Neuronal stem cell (in vitro differentiated cells): ENCODE data around the gene RREB1.

Experiments used
- DNase-seq: peaks from one replicate; pipeline ENCODE4 v3.0.0-alpha.2; 2013; ENCODE audit warnings: low spot score
- H2AFZ ChIP-seq: one replicate; pipeline ENCODE4 v1.6.1; 2013; ENCODE audit warnings: mild to moderate bottlenecking, low read length, inconsistent platforms
- H2AK5ac ChIP-seq: 2 replicates; pipeline ENCODE4 v1.6.1; 2013; ENCODE audit warnings: low read depth, mild to moderate bottlenecking, inconsistent platforms, low read length, moderate library complexity, mixed read lengths
- H2BK120ac ChIP-seq: 2 replicates; pipeline ENCODE4 v1.6.1; 2013; ENCODE audit warnings: low read depth, mild to moderate bottlenecking, inconsistent platforms, low read length, moderate library complexity, mixed read lengths
- H2BK12ac ChIP-seq: one replicate; pipeline ENCODE4 v1.6.1; 2013; ENCODE audit warnings: low read length, inconsistent platforms
- H2BK15ac ChIP-seq: 2 replicates; pipeline ENCODE4 v1.6.1; 2013; ENCODE audit warnings: mild to moderate bottlenecking, low read length, inconsistent platforms, mixed read lengths
- H2BK5ac ChIP-seq: one replicate; pipeline ENCODE4 v1.6.1; 2013; ENCODE audit warnings: inconsistent platforms, mild to moderate bottlenecking, low read length, moderate library complexity
- H3K14ac ChIP-seq: one replicate; pipeline ENCODE4 v1.6.1; 2013; ENCODE audit warnings: low read length, inconsistent platforms
- H3K18ac ChIP-seq: 2 replicates; pipeline ENCODE4 v1.6.1; 2013; ENCODE audit warnings: low read length, inconsistent platforms
- H3K23ac ChIP-seq: 2 replicates; pipeline ENCODE4 v1.6.1; 2013; ENCODE audit warnings: low read depth, mild to moderate bottlenecking, mixed read lengths, low read length, inconsistent platforms; ENCODE audit not compliant: poor library complexity
- H3K27ac ChIP-seq: replicated peaks from 3 replicates; pipeline ENCODE4 v1.5.1; 2013; ENCODE audit warnings: low read length, inconsistent platforms
- H3K27me3 ChIP-seq, 3 experiments: 2 replicates each; pipeline ENCODE4 v1.6.1; 2013; ENCODE audit warnings: low read length in 3 of 3, mild to moderate bottlenecking in 2 of 3, inconsistent platforms in 1 of 3, low read depth in 1 of 3, mixed read lengths in 1 of 3, moderate library complexity in 1 of 3; ENCODE audit not compliant: control insufficient read depth in 3 of 3, insufficient read depth in 3 of 3
- H3K36me3 ChIP-seq, 2 donors: replicated peaks in 1 of 2; 2 replicates each; pipeline ENCODE4 v1.6.1; 2013; ENCODE audit warnings: low read length in 2 of 2; ENCODE audit not compliant: control insufficient read depth in 2 of 2, insufficient read depth in 2 of 2
- H3K4ac ChIP-seq: 2 replicates; pipeline ENCODE4 v1.6.1; 2013; ENCODE audit warnings: inconsistent platforms, mild to moderate bottlenecking, low read length, moderate library complexity
- H3K4me1 ChIP-seq, 2 donors: 1 replicate in 1 of 2; 2 replicates in 1 of 2; pipeline ENCODE4 v1.6.1; 2013; ENCODE audit warnings: low read length in 2 of 2, low read depth in 1 of 2; ENCODE audit not compliant: control insufficient read depth in 2 of 2, insufficient read depth in 1 of 2
- H3K4me2 ChIP-seq: one replicate; pipeline ENCODE4 v1.6.1; 2013; ENCODE audit warnings: mild to moderate bottlenecking, low read length, inconsistent platforms; ENCODE audit not compliant: insufficient read depth, poor library complexity, severe bottlenecking
- H3K4me3 ChIP-seq, 2 donors: 2 replicates each; pipeline ENCODE4 v1.5.1; 2013; ENCODE audit warnings: low read length in 2 of 2, mild to moderate bottlenecking in 2 of 2, inconsistent platforms in 1 of 2, moderate library complexity in 1 of 2
- H3K79me1 ChIP-seq: one replicate; pipeline ENCODE4 v1.6.1; 2013; ENCODE audit warnings: low read depth, mild to moderate bottlenecking, inconsistent platforms, low read length, moderate library complexity
- H3K9ac ChIP-seq: one replicate; pipeline ENCODE4 v1.6.1; 2013; ENCODE audit warnings: mild to moderate bottlenecking, low read depth, low read length, inconsistent platforms; ENCODE audit not compliant: poor library complexity
- H3K9me3 ChIP-seq, 2 donors: replicated peaks in 1 of 2; 2 replicates each; pipeline versions ENCODE3 to v1.6.1; 2013; ENCODE audit warnings: low read length in 2 of 2, mild to moderate bottlenecking in 2 of 2, inconsistent platforms in 1 of 2, low read depth in 1 of 2, mixed read lengths in 1 of 2, moderate library complexity in 1 of 2; ENCODE audit not compliant: control insufficient read depth in 2 of 2, insufficient read depth in 1 of 2
- H4K8ac ChIP-seq: one replicate; pipeline ENCODE4 v1.6.1; 2013; ENCODE audit warnings: low read depth, mild to moderate bottlenecking, inconsistent platforms, low read length, moderate library complexity
- H4K91ac ChIP-seq: one replicate; pipeline ENCODE4 v1.6.1; 2013; ENCODE audit warnings: low read length, low read depth, mild to moderate bottlenecking, inconsistent platforms; ENCODE audit not compliant: poor library complexity
- WGBS, 2 donors: extraction: QIAGEN DNeasy Blood & Tissue Kit; methylation state at CpG; one replicate each; pipeline ENCODE4 v1.1.7; 2013; ENCODE audit warnings: missing lambda C conversion rate in 2 of 2, mixed read lengths in 1 of 2; ENCODE audit not compliant: insufficient read length in 2 of 2, insufficient replicate concordance in 1 of 2; ENCODE audit errors: extremely low coverage in 2 of 2; 5-methylcytosine and 5-hydroxymethylcytosine counted together

RREB1 gene

GRCh38 chr6:7150381-7151064 is 42.8 kb downstream of the RREB1 start:
- H3K4me1 ChIP-seq, result peaks cover 19 to 31% of the 10 kb centered on the region in 2 donors
- H3K4me2 ChIP-seq, result no peak overlapping the region
- no peak overlapping the region for H2AK5ac ChIP-seq
- H3K27ac ChIP-seq, result no peak overlapping the region
- no peak overlapping the region for H2BK120ac ChIP-seq
- H3K27me3 ChIP-seq, result peaks cover 0 to 3% (median 0%) of the 10 kb centered on the region in 3 experiments
- H3K9ac ChIP-seq, result no peak overlapping the region
- H3K9me3 ChIP-seq, result no peaks in the 10 kb centered on the region
- H3K18ac ChIP-seq, result peak overlapping the region; percentile 81
- no CpG with 5 or more reads among the region's 14 CpGs for WGBS, 2 donors
- no peaks in the 10 kb centered on the region for H3K36me3 ChIP-seq
- H3K23ac ChIP-seq, result peak overlapping the region; percentile 86
- H4K8ac ChIP-seq, result peak overlapping the region; percentile 45
- no peak overlapping the region for H4K91ac ChIP-seq
- H2BK5ac ChIP-seq, result no peak overlapping the region
- no peak overlapping the region for H3K4ac ChIP-seq
- no peak for DNase-seq
- H3K14ac ChIP-seq, result no peak overlapping the region
- H3K79me1 ChIP-seq, result peaks cover 3% of the 10 kb centered on the region
- no peak overlapping the region for H2BK15ac ChIP-seq
- H2AFZ ChIP-seq, result no peak overlapping the region
- H2BK12ac ChIP-seq, result no peak overlapping the region
- no peak overlapping the region for H3K4me3 ChIP-seq

GRCh38 chr6:7151381-7151780 is 43.6 kb downstream of the RREB1 start:
- H2AK5ac ChIP-seq, result no peak overlapping the region
- peak overlapping the region; percentile 15 for H3K18ac ChIP-seq
- H2BK15ac ChIP-seq, result no peak overlapping the region
- peaks cover 0 to 3% (median 0%) of the 10 kb centered on the region in 3 experiments for H3K27me3 ChIP-seq
- DNase-seq, result no peak
- H3K36me3 ChIP-seq, result no peaks in the 10 kb centered on the region
- no peak overlapping the region for H3K27ac ChIP-seq
- H2BK12ac ChIP-seq, result no peak overlapping the region
- no peak overlapping the region for H3K9ac ChIP-seq
- H3K4ac ChIP-seq, result no peak overlapping the region
- H4K8ac ChIP-seq, result no peak overlapping the region
- no peak overlapping the region for H2AFZ ChIP-seq
- no peak overlapping the region for H2BK5ac ChIP-seq
- H3K9me3 ChIP-seq, result no peaks in the 10 kb centered on the region
- no peak overlapping the region for H3K14ac ChIP-seq
- peaks cover 3% of the 10 kb centered on the region for H3K79me1 ChIP-seq
- H3K23ac ChIP-seq, result no peak overlapping the region
- WGBS, 2 donors, result no CpG with 5 or more reads among the region's 2 CpGs
- H4K91ac ChIP-seq, result no peak overlapping the region
- no peak overlapping the region for H3K4me3 ChIP-seq
- no peak overlapping the region for H3K4me2 ChIP-seq
- no peak overlapping the region for H2BK120ac ChIP-seq
- H3K4me1 ChIP-seq, result peaks cover 15 to 25% of the 10 kb centered on the region in 2 donors

GRCh38 chr6:7152462-7152861 is 44.7 kb downstream of the RREB1 start:
- Histone ChIP-seq H4K8ac (no peak overlapping the region), H3K4ac (no peak overlapping the region), H3K18ac (no peak overlapping the region), H4K91ac (no peak overlapping the region), H2BK5ac (no peak overlapping the region), H3K79me1 (peaks cover 3% of the 10 kb centered on the region), H3K4me1 (peaks cover 6 to 16% of the 10 kb centered on the region in 2 donors), H2BK12ac (no peak overlapping the region), H3K9ac (no peak overlapping the region), H3K36me3 (no peaks in the 10 kb centered on the region), H3K27ac (no peak overlapping the region), H3K4me2 (no peak overlapping the region), H3K9me3 (no peaks in the 10 kb centered on the region), H3K4me3 (no peak overlapping the region), H3K14ac (no peak overlapping the region), H2AK5ac (no peak overlapping the region), H2AFZ (no peak overlapping the region), H2BK15ac (no peak overlapping the region), H3K23ac (no peak overlapping the region), H2BK120ac (no peak overlapping the region), H3K27me3 (peaks cover 0 to 3% (median 0%) of the 10 kb centered on the region in 3 experiments)
- DNase-seq, result no peak

GRCh38 chr6:7153789-7154188 is 46.0 kb downstream of the RREB1 start:
- H4K8ac ChIP-seq, result no peak overlapping the region
- H3K79me1 ChIP-seq, result peaks cover 3% of the 10 kb centered on the region
- no peak overlapping the region for H3K4me2 ChIP-seq
- no peak overlapping the region for H2BK5ac ChIP-seq
- no peaks in the 10 kb centered on the region for H3K9me3 ChIP-seq
- peak overlapping the region in 1 of 2 donors; percentile 52 for H3K4me3 ChIP-seq
- H3K9ac ChIP-seq, result no peak overlapping the region
- H3K18ac ChIP-seq, result no peak overlapping the region
- no CpG with 5 or more reads among the region's 2 CpGs for WGBS, 2 donors
- H3K4ac ChIP-seq, result no peak overlapping the region
- peaks cover 0 to 5% (median 0%) of the 10 kb centered on the region in 3 experiments for H3K27me3 ChIP-seq
- no peak overlapping the region for H3K14ac ChIP-seq
- H4K91ac ChIP-seq, result no peak overlapping the region
- H2AK5ac ChIP-seq, result no peak overlapping the region
- no peak overlapping the region for H2AFZ ChIP-seq
- DNase-seq, result no peak
- H3K36me3 ChIP-seq, result no peaks in the 10 kb centered on the region
- no peak overlapping the region for H3K23ac ChIP-seq
- no peak overlapping the region for H2BK120ac ChIP-seq
- H2BK15ac ChIP-seq, result no peak overlapping the region
- H3K4me1 ChIP-seq, result peaks cover 6 to 16% of the 10 kb centered on the region in 2 donors
- H2BK12ac ChIP-seq, result no peak overlapping the region
- no peak overlapping the region for H3K27ac ChIP-seq
